NB4 (cell line): ENCODE results near the gene PRUNE2.
A peak's percentile ranks its signal among the peaks of the same experiment; 100 is the strongest.

Source experiments
- DNase-seq: peaks from one replicate; pipeline ENCODE4 v3.0.0; 2010; ENCODE audit warnings: low read depth
- H3K4me3 ChIP-seq: one replicate; pipeline ENCODE4 v1.5.1; 2011; ENCODE audit warnings: mild to moderate bottlenecking, low read depth, low read length, moderate library complexity
- CTCF ChIP-seq: IDR thresholded peaks from one replicate; pipeline ENCODE4 v1.5.1; 2012; ENCODE audit warnings: low read depth, low read length
- MAX ChIP-seq: IDR thresholded peaks from 2 replicates; pipeline ENCODE4 v1.6.1; 2011; ENCODE audit warnings: low read depth, low read length
- MYC ChIP-seq: IDR thresholded peaks from 2 replicates; pipeline ENCODE4 v1.6.1; 2011; ENCODE audit warnings: low read depth, low read length
- POLR2A ChIP-seq: IDR thresholded peaks from 2 replicates; pipeline ENCODE4 v1.6.1; 2011; ENCODE audit warnings: mild to moderate bottlenecking; ENCODE audit not compliant: insufficient read length; ENCODE audit errors: extremely low read depth

PRUNE2 gene

GRCh38 chr9:76720245-76720644 is 185.7 kb downstream of the PRUNE2 start:
- TF ChIP-seq CTCF (no peak), MYC (no peak), MAX (no peak)
- no peak for DNase-seq
- H3K4me3 ChIP-seq: no peak overlapping the region

GRCh38 chr9:76718166-76718565 is 187.7 kb downstream of the PRUNE2 start:
- TF ChIP-seq CTCF (no peak), POLR2A (no peak), MYC (no peak), MAX (no peak)

GRCh38 chr9:76717613-76718012 is 188.3 kb downstream of the PRUNE2 start:
- DNase-seq: peak; percentile 30
- no peak overlapping the region for H3K4me3 ChIP-seq
- TF ChIP-seq MYC (no peak), MAX (no peak), CTCF (no peak), POLR2A (no peak)

More at GRCh38 chr9:76718166-76718565, 187.7 kb downstream of the PRUNE2 start:
- H3K4me3 ChIP-seq: no peak overlapping the region
- peak; percentile 9 for DNase-seq

- DNase-seq: no peak
- TF ChIP-seq POLR2A: no peak
- no peak for TF ChIP-seq MAX
- no peak for TF ChIP-seq CTCF
- no peak for TF ChIP-seq MYC
- no peak overlapping the region for H3K4me3 ChIP-seq
Observed at GRCh38 chr9:76717176-76717575, 188.7 kb downstream of the PRUNE2 start.

GRCh38 chr9:76716085-76716672 is 189.7 kb downstream of the PRUNE2 start:
- H3K4me3 ChIP-seq: no peak overlapping the region
- TF ChIP-seq CTCF (no peak), MYC (no peak), POLR2A (no peak), MAX (no peak)
- no peak for DNase-seq

- no peak overlapping the region for H3K4me3 ChIP-seq
- TF ChIP-seq MAX (no peak), POLR2A (no peak), CTCF (no peak), MYC (no peak)
- DNase-seq: no peak
Observed at GRCh38 chr9:76713381-76713780, 192.5 kb downstream of the PRUNE2 start.
